IPS DF 4.7 (cell line): ENCODE results near the gene RPL29.

Experiments
- DNase-seq: peaks from one replicate; pipeline ENCODE4 v3.0.0-alpha.2; 2013; ENCODE audit warnings: low spot score; ENCODE audit errors: extremely low read depth

RPL29 gene

DNA sequence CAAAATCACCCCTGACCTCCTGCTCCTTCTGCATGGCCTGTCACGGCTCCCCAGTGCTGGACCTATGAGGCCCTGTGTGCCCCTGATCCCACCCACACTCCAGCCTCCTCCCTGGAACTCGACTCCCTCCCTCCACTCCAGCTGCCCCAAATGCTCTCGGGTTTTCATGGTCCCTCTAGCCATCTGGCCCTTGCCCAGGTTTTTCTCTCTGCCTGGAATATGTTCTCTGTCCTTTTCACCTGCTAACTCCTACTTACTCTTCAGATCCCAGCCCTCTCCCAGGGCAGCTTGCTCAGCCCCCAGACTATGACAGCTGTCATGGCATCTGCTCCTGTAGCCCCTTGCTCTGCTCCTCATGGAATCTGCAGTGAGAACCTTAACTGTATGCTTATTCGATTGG lies 30.3 kb upstream of the RPL29 start:
- no peak for DNase-seq

DNA sequence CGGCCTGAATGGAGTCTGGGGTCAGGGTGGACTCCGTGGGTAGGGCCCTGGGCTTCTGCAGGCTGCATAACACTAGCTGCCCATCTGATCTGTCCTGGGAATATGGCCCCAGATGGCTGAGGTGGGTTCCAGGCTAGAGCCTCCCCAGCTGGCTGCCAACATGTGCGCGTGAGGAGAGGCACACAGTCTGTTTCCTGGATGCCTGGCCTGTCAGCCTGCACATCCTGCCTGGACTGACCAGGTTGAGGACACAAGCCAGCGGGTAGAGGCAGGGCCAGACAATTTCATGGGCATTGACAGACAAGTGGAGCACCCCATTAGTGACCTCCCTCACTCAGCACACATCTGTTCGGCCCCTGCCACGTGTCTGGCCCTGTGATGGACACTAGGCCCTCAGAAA lies 29.8 kb upstream of the RPL29 start:
- DNase-seq = no peak

DNA sequence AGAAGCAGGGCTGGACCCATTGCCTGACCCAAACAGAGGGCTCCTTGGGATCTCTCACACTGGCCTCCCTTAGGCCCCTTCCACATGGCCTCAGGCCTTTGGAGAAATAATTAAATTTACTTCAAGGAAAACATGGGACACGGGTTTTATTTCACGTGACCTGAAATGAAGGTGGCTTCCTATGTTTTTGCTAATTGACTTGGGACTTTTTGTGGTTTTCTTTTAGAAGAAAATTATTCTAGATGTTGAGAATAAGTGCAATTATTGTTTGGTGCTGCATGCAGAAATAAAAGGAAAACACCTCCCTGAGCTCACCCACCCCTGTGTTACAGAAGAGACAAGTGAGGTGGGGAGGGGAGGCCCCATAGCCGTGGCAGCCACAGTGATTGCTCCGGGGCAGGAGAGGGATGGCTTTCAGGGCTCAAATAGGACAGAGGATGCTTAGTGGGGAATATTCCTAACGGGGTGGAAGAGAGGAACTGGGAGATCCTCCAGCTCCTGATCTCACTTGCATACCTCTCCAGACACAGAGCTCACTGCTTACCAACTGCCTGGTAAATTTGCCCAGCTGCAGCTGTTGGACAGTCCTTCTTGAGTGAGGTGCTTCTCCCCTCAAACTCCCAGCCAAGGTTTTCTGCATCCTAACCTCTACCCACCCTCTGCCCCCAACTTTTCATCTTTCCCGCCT lies 29.2 kb upstream of the RPL29 start:
- no peak for DNase-seq

DNA sequence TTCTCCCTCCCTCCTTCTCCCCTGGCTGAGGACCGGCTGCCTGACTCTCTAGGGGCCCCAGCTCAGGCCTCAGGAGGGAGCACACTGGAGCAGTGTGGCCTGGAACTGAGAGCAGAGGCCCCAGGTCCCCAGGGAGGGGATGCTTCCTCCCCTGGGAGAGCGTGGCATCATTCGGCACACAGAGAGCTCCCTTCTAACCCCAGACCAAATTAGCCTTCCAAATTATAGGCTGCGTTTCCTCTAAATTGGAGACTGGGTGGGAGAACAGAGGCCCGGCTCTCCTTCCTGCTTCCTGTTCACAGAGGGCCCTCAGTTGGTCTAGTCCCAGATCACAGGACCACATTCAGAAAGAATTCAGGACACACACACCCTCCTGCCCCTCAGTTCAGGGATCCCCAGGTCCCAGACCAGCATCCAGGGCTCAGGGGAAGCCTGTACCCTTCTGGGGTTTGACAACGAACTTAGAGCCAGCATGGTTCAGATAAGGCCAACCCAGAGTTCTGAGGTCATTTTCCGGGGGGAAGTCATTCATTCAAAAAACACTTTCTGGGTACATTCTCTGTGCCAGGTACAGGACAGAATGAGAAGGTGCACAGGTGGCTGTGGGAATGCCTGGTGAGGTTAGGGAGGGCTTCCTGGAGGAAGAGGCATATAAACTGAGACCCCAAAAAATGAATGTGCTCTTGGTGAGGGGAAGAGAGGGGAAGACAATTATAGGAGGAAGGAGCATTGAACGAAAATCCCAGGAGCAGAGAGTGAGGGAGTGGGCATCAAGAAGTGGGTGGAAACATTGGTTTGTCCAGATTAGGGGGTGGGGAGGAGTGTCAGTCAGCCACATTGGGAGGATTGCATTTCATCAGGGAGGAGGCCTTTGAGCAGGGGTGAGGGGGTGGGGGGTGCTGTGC lies 28.4 kb upstream of the RPL29 start:
- DNase-seq = no peak

DNA sequence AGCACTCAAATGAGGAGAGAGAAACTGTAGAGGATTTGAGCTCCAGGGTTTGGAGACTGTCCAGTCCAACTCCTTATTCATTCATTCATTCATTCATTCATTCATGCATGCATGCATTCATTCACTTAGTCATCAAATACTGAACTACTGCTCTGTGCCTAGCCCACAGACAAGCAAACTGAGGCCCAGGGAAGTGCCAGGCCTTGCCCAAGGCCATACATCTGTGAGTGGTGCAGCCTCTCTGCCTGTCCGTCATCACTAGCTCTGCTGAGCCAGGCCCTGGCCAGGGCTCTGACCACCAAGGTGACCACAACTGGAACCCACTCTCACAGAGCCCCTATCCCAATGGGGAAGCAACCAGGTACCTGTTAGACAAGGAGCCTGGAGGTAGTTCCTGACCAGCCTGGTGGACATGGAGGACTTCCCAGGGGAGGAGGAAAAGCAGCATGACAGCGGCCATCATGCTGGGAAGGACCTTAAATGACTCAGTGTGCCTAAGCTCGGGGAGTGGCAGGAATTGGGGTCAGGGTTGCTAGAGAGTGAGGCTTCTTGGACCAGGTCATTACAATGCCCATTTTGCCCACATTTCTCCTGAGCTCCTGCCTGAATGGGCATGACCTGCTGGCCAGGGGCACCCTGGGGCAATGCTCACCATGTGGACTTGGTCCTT lies 27.5 kb upstream of the RPL29 start:
- no peak for DNase-seq

DNA sequence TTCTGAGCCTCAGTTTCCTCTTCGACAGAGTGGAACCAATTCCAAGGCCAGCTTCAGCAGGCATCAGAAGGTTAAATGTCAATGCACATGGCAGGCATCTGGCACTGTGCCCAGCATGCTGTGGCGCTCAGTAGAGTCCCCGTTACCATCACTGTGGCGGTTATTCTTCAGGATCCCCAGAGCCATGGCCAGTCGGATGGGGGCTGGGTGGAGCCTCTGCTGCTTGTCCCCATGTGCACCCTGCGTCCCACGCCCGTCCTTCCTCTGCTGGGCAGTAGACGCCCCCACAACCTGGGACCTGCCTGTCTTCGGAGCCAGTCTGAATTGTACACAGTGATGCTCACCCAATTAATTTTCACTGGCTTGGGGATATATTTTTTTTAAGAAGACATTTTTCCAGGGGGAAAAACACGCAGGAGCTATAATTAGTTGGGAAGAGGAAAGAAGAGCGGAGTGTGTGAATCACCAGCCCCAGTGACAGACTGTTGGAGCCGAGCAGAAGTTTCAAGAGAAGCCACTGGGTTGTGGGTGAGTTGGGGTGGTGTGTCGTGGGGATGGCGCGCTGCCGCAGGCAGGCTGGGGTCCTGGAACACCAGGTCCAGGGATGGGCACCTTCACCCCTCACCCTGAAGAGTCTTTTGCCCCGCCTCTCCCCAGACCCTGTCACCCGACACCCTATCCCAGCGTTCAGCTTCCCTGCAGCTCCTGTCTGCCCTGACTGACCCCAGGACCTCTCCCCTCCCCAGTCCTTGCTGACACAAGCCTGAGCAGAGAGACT lies 26.8 kb upstream of the RPL29 start:
- no peak for DNase-seq

DNA sequence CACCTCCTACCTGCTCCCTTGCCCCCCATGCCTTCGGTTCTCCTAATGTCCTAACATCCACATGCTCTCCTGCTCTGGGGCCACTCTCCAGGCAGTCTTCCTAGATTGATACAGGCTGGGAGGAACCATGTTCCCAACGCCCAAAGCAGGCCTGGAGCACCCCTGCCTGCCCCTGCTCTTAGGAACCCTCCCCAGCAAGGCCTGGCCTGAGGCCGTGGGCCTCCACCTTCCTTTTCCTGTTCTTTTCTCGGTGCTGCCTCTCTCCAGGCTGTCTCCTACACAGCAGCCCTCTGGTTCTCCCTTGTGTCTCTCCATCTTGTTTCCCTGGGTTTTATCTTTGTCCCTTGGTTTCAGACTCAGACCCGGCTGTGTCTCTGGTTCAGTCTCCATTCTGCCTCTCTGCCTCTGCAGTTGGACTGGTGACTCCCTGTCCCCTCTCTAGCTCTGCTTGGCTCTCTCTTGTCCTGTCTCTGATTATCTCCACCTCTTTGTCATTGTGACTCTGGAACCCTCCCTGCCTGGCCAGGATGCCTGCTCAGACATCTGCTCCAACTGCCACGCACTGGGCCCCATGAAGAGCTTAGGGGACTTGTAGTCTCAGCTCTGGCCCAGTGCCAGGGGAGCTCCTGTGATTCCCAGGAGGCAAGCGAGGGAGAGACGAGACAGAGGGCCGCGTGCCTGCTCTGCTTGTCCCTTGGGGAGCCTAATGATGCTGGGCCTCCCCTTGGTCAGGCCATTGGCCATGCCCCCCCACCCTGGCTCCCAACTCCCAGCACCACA lies 26.0 kb upstream of the RPL29 start:
- DNase-seq = no peak

DNA sequence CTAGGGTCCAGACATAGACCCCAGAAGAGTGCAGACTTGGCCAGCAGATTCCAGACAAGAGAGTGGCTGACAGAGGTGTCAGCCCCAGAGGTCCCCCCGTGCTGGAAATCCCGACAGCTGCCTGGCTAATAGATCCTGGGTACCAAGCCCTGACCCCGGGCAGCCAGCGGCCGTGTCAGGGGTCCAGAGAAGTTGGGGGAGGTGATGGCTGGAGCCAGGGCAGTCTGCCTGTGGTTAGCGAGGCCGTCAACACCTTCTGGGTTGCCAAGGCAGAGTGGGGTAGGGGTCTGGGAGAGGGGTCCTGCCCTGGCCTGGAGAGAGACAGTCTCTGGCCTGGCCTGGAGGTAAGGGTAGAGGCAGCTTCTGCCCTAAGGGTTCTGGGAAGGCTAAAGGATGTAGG lies 25.1 kb upstream of the RPL29 start:
- DNase-seq = no peak

DNA sequence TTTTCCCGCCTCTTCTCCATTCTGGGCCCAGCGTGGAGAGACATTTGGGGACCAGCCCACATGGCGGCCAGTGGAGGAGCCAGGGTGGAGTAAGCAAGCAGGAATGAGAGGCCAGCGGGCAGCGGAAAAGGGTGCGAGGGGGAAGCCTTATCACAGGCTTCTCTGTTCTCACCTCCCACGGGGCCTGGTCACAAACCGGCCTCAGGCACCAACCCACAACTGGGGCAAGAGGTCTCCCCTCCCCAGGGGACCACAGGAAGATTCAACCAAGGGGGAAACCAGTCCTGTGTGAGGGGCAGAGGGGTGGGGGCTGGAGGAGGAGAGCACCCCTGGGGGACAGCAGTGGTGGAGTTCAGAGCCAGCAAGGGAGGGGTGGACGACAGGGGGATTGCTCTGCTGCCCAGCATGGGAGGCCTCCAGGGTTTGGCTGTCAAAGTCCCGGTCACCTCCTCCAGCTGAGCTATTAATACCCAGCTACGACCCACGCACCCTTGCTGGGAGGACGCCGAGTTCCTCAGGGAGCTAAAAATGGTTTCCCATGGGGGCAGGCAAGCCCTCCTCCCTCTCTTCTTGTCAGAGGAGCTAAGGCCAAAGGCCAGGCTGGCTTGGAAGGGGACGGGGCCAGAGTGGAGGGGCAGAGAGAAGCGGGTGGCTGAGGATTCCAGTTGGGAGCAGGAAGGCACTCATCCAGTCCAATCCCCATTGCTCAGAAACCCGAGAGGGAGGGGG lies 23.8 kb upstream of the RPL29 start:
- no peak for DNase-seq

DNA sequence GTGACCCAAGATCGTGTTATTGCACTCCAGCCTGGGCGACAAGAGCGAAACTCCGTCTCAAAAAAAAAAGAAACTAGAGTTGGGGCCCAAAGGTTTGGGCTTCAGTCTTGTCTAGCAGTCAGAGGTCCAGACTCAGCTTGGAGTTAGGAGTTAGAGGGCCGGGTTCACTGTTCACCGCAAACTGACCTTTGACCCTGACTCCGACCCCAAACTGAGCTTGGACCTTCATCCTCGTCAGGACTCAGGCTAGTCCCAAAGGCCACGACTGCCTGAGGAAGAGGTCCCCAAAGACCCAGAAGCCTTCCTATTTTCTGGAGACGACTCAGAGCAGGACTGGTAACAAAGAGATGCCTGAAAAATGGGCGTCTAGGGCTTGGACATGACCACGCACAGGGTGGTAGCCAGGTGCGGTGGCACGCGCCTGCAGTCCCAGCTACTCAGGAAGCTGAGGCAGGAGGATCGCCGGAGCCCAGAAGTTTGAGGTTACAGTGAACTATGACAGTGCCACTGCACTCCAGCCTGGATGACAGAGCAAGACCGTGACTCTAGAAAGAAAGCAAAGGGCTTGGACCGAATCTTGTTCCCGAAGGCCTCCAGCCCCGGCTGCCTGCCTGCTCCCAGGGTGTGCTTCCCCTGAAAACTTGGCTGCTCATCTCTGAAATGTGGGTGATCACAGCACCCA lies 22.8 kb upstream of the RPL29 start:
- no peak for DNase-seq

DNA sequence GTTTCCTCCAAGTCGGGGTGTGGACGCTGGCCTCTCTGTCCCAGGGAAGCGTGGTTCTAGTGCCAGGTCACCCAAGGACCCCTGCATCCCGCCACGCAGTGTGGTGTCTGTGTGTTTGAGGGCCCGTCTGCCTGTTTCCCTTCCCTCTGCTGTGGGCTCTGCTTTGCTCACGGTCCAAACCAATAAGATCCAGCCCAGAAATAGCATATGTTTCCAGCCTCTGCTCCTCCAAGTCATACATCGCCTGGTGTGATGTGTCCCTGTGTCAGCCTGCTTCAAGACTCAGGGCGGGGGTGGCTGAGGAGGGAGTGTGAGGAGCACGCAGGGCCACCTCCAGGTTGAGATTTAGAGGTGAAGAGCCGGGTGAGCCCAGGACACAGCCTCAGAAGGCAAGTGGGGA lies 21.9 kb upstream of the RPL29 start:
- no peak for DNase-seq

DNA sequence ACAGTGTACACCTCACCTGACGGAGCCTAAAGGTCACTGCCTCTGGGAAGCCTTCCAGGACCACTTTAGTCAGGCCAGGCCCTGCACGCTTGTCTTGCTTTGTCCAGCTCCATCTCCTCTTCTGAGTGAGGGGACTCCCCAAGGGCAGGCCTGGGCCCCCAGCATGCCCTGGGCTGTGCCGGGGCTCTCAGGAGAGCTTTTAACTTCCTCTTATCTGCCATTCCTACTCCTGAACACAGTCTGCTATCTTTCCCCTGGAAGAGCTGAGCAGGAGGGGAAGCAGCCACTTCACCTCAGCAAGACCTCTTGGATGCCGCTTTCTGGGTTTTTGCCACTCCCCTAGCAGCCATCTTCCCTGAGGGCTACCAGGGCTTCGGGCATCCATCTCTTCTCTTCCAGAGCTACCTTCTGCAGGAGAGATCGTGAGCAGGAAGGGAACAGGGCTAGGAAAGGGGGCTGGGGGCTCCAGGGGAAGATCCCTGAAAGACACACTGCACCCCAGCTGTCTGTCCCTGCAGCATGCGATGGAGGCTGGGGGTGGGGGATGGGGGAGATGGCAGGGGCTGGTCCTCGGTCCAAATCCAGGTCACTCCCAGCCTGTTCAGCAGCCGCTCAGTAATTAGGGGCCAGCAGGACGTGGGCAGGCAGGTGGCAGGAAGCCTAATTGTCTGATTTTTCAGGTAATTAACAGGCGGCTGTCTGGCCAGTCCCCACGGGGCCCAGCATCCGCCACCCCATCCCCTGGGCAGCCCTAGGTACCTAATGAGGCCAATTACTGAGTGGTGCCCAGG lies 19.9 kb upstream of the RPL29 start:
- no peak for DNase-seq

DNA sequence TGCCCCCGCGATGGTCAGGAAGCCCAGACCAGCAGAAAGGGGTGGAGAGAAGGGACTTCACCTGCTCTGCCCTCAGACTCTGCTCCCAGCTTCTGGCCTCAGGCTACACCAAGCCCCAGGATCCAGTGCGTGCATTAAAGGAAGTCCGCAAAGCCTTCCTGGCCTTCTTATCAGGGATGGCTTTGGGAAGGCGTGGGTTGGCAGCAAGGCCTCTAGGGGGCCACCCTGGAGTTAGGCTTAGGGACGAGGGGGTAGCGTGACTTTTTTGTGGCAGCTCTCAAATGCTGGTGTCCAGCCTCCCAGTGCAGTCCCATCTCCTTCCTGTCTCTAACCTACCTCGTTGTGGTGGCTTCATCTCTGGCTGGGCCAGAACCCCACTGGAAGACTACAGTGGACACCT lies 18.9 kb upstream of the RPL29 start:
- no peak for DNase-seq

DNA sequence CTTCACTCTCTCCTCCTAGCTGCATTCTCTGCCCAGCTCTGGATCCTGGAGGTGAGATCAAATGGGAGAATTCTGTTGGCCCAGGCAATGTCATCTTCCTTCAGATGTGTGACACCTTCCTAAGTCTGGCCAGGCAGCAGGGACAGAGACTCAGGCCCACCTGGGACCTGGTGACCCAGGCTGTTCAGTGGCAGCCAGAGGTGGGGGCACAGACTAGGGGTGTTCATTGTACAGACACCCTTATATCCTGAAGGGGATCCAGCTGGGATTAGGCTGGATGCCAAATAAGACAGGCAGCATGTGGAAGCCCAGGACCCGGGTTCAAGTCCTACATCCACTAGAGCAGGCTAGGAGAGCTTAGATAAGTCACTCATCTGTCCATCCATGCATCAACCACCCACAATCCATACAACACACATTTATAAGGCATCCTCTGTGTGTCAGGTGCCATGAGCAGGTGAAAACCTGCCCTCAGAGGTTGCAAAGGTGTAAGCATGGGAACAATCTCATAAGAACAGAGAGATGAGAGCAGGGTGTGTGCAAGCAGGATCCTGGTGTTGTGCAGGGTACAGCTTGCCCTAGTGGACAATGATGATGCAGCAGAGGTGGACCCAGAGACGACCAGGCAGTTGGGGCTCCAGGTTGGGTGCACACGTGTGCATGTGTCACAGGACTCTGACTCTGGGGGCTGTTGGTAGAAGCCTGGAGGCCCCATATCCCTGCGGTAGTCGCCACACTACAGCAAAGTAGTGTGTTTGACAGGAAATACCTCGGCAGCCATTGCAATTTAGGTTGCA lies 18.3 kb upstream of the RPL29 start:
- no peak for DNase-seq

DNA sequence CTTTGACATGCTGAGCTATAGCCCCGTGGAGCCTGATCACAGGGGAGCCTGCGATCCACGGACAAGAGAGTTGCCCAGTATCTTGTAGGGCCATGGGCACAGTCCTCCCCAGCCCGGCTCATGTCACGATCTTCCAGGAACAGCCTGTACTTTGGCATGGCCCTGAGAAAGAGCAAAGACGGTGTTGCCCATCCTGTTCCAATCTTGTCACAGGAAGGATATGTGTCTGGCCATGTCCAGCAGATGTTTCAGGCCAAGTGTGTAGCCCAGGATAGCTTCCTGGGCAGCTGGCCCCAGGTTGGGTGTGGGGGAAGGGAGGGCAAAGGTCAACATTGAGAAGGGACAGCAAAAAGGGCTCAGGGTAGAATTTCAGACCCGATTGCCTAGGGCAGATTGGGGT lies 17.0 kb upstream of the RPL29 start:
- no peak for DNase-seq

DNA sequence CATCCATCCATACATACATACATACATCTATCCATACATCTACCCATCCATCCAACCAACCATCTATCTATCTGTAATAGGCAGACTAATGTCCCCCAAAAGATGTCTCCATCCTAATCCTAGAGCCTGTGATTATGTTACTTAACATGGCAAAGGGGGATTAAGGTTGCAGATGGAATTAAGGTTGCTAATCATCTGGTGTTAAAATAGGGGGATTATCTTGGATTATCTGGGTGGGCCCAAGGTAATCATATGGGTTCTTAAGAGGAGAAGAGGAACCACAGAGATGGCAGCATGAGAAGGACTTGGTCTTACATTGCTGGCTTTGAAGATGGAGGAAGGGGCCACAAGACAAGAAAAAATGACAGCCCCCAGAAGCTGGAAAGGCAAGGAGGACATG lies 14.7 kb upstream of the RPL29 start:
- no peak for DNase-seq

DNA sequence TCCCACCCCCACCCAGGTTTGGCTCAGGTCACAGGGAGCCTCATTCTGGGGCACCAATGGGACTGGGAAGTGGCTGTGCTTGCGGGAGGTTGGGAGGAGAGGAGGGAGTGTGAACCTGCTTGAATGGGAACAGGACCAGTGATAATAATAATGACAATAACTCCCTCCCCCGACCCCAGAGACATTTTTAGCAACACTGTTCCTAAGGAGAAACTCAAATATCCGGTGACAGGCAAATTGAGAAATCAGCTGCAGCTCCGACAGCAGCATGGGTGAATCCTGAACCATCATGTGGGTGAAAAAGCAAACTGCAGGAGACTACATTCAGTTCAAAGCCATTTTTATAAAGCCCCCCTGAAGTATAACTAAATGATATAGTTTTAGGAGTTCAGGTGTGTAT lies 11.6 kb upstream of the RPL29 start:
- no peak for DNase-seq

DNA sequence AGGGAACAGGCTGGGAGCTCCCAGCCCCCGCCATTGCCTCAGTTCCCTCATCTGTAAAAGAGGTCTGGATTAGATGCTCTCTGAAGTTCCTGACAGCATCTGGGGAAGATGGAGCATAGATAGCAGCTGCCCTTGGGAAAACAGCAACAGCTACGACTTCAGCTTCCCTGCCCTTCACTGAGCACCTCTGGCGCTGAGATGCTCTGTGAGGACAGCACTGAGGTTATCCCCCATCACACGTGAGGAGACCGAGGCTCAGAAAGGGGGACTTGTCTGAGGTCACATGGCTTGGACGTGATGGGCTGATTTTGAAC lies 11.1 kb upstream of the RPL29 start:
- DNase-seq = no peak
